KOPT-K1 (cell line): ENCODE results near the gene FHOD1.

ENCODE experiments used
- H3K27ac ChIP-seq: fragments of 200-600 bp; sonication (generic); 2 replicates; pipeline ENCODE4 v1.5.1; 2016; ENCODE audit warnings: antibody characterized with exemption, mild to moderate bottlenecking, low read depth, low read length; ENCODE audit not compliant: poor library complexity, severe bottlenecking
- H3K36me3 ChIP-seq: fragments of 200-600 bp; sonication (generic); 2 replicates; pipeline ENCODE4 v1.5.1; 2017; ENCODE audit warnings: antibody characterized with exemption, mild to moderate bottlenecking, low read length, moderate library complexity; ENCODE audit not compliant: insufficient read depth
- H3K9me3 ChIP-seq: fragments of 200-600 bp; sonication (generic); 2 replicates; pipeline ENCODE4 v1.5.1; 2017; ENCODE audit warnings: antibody characterized with exemption, low read length, mild to moderate bottlenecking; ENCODE audit not compliant: insufficient read depth, poor library complexity, severe bottlenecking

FHOD1 gene

DNA sequence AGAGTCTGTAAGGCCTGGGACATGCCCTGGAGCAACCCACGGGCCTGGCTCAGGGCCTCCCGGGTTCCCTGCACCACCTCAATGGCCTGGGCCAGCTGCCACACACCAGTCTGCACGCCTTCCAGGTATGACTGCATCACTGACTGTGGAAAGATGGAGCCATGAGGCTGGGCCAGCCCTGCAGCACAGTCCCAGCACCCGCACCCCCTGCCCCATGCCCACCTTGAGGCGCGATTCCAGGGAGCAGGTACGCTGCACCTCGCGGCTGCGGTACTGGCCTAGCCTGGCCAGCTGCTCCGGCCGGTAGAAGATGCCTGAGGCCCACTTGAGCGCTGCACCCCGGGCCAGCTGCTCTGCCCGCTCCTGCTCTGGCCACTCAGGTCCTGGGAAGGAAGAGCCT is 58.5 kb downstream of the FHOD1 start:
- no peak overlapping the region for H3K27ac ChIP-seq
- peaks cover 7% of the 10 kb centered on the region for H3K36me3 ChIP-seq
- no peaks in the 10 kb centered on the region for H3K9me3 ChIP-seq

DNA sequence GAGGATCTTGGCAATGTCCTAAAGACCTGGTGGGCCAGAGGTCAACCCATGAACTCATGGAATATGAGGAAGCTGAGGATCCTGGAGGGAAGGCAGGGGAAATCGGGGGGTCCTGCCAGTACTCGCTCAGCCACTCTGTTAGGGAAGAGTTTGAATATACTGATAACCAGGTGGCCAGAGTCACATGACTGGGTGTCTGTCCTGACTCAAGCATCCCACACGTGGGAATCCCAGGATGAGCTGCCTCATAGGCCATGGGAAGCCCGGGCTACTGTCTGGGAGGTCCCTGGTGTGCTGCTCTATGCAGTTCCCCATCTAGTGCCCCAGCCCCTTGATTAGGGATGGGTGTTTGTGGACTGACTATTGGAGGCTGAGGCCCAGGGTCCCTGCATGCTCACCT is 59.0 kb downstream of the FHOD1 start:
- no peak overlapping the region for H3K27ac ChIP-seq

GRCh38 chr16:67187175-67187890 is 59.9 kb downstream of the FHOD1 start:
- Histone ChIP-seq H3K9me3 (no peaks in the 10 kb centered on the region), H3K36me3 (no peaks in the 10 kb centered on the region), H3K27ac (no peak overlapping the region)

More for the DNA sequence above, 59.0 kb downstream of the FHOD1 start:
- Histone ChIP-seq H3K9me3 (no peaks in the 10 kb centered on the region), H3K36me3 (peaks cover 3% of the 10 kb centered on the region)

GRCh38 chr16:67186550-67186950 is 60.7 kb downstream of the FHOD1 start:
- Histone ChIP-seq H3K27ac (no peak overlapping the region), H3K9me3 (no peaks in the 10 kb centered on the region), H3K36me3 (no peaks in the 10 kb centered on the region)

DNA sequence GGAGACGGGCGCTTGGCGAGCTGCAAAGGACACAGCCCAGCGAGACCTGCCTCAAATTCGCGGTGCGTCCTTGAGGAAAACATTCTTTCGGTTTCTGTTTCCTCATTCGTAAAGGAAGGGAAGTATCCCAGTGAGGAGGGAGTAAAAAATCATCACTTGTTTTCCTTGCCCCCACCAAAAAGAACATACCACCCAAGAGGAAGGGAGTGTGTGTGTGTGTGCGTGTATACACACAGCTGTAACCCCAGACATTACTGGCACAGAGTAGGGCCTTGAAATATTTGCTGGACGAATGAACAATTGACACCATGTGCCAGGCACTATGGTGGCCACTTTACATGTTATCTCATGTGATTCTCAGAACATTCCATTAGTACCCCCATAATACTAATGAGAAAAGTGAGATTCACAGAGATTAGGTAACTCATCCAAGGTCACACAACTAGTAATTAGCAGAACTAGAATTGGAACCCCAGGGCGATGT is 61.6 kb downstream of the FHOD1 start:
- Histone ChIP-seq H3K27ac (no peak overlapping the region), H3K9me3 (no peaks in the 10 kb centered on the region), H3K36me3 (no peaks in the 10 kb centered on the region)

DNA sequence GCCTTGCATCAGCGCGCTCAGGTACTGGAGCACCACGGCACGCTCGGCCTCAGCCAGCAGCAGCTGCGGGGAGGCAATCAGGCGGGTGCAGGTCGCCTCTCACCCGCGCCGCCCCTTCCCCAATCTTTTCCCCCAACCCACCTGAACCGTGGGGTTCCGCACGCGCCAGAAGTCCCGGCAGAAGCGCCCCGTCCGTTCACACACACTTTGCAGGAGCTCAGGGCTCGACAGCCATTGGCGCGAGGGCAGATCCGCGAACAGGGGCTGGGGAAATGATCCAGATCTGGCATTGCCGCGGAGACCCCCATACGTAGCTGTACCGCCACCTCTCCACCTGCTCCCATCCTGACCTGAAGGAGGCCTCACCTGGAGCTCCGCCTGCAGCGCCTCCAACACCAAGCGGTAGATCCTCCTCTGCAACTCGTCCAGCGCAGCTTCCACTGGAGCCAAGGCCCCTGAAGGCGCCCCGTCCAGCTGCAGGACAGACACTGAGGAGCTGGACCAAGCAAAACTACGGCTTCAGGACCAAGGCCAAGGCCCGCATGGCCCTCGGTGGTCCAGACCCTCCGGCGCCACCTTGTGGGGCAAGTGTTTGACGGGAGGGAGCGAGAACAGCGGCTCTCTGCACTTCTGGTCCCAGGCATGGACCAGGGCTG is 62.2 kb downstream of the FHOD1 start:
- Histone ChIP-seq H3K9me3 (no peaks in the 10 kb centered on the region), H3K36me3 (no peaks in the 10 kb centered on the region), H3K27ac (no peak overlapping the region)

- no peaks in the 10 kb centered on the region for H3K9me3 ChIP-seq
- no peaks in the 10 kb centered on the region; the same call in 1 of the 2 replicates for H3K36me3 ChIP-seq
- H3K27ac ChIP-seq: peak overlapping the region; percentile 82
These were observed 62.8 kb downstream of the FHOD1 start for GRCh38 chr16:67184453-67184994.

- H3K27ac ChIP-seq: peak within 1 kb of the TSS; percentile 82
These were observed 63.4 kb downstream of the FHOD1 start, which contains the start of gene MATCAP1 for GRCh38 chr16:67183627-67184452. Gene MATCAP1, minus strand, starts transcription at chr16:67183963. Its CDS starts 3,353 bp downstream, at chr16:67180610.

DNA sequence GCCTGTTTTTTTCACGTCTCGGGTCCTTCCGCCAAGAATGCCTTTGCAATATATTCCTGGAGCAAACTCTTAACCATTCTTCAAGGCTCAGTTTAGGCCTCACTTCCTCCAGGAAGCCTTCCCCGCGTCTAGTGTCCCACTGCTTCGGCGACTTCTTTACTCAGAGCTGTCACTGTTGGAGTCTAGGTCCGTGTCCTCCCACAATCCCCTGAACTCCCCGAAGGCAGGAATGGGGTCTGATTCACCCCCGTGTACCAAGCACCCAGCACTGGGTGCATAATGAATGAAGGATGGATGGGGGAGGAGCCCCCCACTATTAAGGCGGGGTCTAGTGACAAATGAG is 64.0 kb downstream of the FHOD1 start:
- Histone ChIP-seq H3K27ac (peak overlapping the region; percentile 82), H3K9me3 (no peaks in the 10 kb centered on the region), H3K36me3 (no peaks in the 10 kb centered on the region; the same call in 1 of the 2 replicates)

More at GRCh38 chr16:67183627-67184452, 63.4 kb downstream of the FHOD1 start, which contains the start of gene MATCAP1:
- Histone ChIP-seq H3K9me3 (no peaks in the 10 kb centered on the region), H3K36me3 (no peaks in the 10 kb centered on the region; the same call in 1 of the 2 replicates)

GRCh38 chr16:67182288-67182687 is 65.0 kb downstream of the FHOD1 start:
- no peak overlapping the region for H3K27ac ChIP-seq
- no peaks in the 10 kb centered on the region for H3K9me3 ChIP-seq

DNA sequence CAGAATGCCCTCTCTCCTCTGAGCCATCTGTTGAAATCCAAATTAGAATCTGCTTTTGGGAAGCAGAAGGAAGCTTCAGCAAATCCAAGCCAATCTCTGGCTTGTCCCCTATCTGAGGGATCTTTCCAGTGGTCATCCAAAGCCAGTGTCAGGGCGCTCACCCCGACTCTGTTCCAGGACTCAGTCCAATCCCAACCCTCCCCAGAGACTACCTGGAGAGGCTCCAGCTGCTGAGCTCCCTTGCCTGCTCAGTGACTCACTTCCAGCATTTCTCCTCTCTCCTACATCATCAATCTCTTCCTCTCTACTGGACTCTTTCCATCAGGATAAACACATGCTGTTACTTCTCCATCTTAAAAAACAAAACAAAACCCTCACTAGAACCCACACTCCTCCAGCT is 65.9 kb downstream of the FHOD1 start:
- H3K9me3 ChIP-seq: no peaks in the 10 kb centered on the region
- H3K27ac ChIP-seq: no peak overlapping the region
- H3K36me3 ChIP-seq: no peaks in the 10 kb centered on the region; the same call in 1 of the 2 replicates

More at GRCh38 chr16:67182288-67182687, 65.0 kb downstream of the FHOD1 start:
- H3K36me3 ChIP-seq: no peaks in the 10 kb centered on the region; the same call in 1 of the 2 replicates

- Histone ChIP-seq H3K27ac (no peak overlapping the region), H3K36me3 (no peaks in the 10 kb centered on the region; the same call in 1 of the 2 replicates), H3K9me3 (no peaks in the 10 kb centered on the region)
These were observed 67.1 kb downstream of the FHOD1 start for GRCh38 chr16:67180166-67180565.

DNA sequence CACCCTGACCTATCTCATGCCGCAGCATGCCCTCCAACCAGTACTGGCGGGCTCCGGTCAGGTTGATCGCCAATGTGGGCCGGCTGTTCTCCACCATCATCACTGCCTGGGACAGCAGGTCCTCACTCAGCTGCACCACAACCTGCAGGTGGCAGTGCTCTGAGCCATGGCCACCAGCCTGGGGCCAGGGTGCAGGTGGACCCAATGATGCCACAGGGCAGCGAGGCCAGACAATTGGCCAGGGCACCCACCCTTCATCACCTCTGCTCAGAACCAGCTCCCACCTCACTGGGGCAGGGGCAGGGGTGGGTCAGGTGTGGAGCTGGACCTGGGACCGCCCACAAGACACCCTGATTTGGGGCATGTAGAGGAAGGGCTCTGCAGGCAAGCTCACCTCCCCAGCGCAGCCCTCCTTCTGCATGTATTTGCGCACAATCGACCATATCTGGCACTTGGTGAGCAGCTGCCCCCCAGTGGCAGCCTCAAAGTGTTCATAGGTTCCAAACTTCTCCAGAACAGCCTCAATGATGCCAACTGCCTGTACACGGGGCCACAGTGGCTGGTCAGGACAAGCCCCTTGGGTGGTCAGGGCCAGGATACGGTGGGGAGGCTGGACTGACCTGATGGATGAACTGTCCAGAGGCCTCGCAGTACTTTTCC is 67.7 kb downstream of the FHOD1 start:
- Histone ChIP-seq H3K9me3 (no peaks in the 10 kb centered on the region), H3K27ac (no peak overlapping the region), H3K36me3 (no peaks in the 10 kb centered on the region; the same call in 1 of the 2 replicates)
